IMR-90 (cell line): ENCODE measurements around the gene CDS2. TPM values are rescaled to one million over a fixed set of nuclear protein-coding genes. Genes with fewer than 3 reads are reported as not detected.
A peak's percentile ranks its signal among the peaks of the same experiment; 100 is the strongest.

ENCODE experiments used
- ATAC-seq: fragments of 200-7000 bp; cut with Tn5 transposase; 2 replicates; pipeline ENCODE4 v1.9.1; 2020; ENCODE audit warnings: low read depth, mild to moderate bottlenecking, moderate library complexity
- BruUV-seq: library from RNA; stranded (reverse); fragments of 400-500 nt; replicated peaks from 2 replicates; lab custom pipeline; 2021; lab: Mats Ljungman, UMichigan
- CTCF ChIA-PET: fragments of 300-600 bp; formaldehyde crosslinking; extraction: SDS; loops from one replicate; lab custom pipeline; 2021; ENCODE audit warnings: antibody characterized with exemption; lab: Yijun Ruan, JAX
- POLR2A ChIA-PET: fragments of 300-600 bp; sonication (Branson Sonifier 250); formaldehyde crosslinking; loops from one replicate; lab custom pipeline; 2022; ENCODE audit warnings: antibody characterized with exemption; ENCODE audit not compliant: unreplicated experiment; lab: Charles Lee
- DNase-seq: peaks from one replicate; pipeline ENCODE4 v3.0.0; 2013
- H2AFZ ChIP-seq: replicated peaks from 2 replicates; pipeline ENCODE3; 2013; ENCODE audit warnings: low read length, mild to moderate bottlenecking; ENCODE audit not compliant: poor library complexity
- H2AK5ac ChIP-seq: 2 replicates; pipeline ENCODE4 v1.6.1; 2013; ENCODE audit warnings: low read depth, low read length, inconsistent platforms
- H2AK9ac ChIP-seq: replicated peaks from 2 replicates; pipeline ENCODE3; 2013; ENCODE audit warnings: mild to moderate bottlenecking, low read depth, low read length, moderate library complexity; ENCODE audit not compliant: poor library complexity
- H2BK120ac ChIP-seq: 2 replicates; pipeline ENCODE4 v1.6.1; 2013; ENCODE audit warnings: low read depth, low read length, inconsistent platforms
- H2BK15ac ChIP-seq: 3 replicates; pipeline ENCODE4 v1.6.1; 2013; ENCODE audit warnings: low read depth, low read length, inconsistent platforms
- H2BK20ac ChIP-seq: 2 replicates; pipeline ENCODE4 v1.6.1; 2013; ENCODE audit warnings: low read depth, mild to moderate bottlenecking, inconsistent platforms, low read length, moderate library complexity
- H2BK5ac ChIP-seq: 2 replicates; pipeline ENCODE4 v1.6.1; 2013; ENCODE audit warnings: mild to moderate bottlenecking, low read depth, low read length, inconsistent platforms; ENCODE audit not compliant: poor library complexity, severe bottlenecking
- H3K14ac ChIP-seq: replicated peaks from 2 replicates; pipeline ENCODE4 v1.6.1; 2013; ENCODE audit warnings: low read depth, low read length, inconsistent platforms
- H3K18ac ChIP-seq: 2 replicates; pipeline ENCODE4 v1.6.1; 2013; ENCODE audit warnings: low read depth, low read length, control low read depth
- H3K23ac ChIP-seq: 2 replicates; pipeline ENCODE4 v1.6.1; 2013; ENCODE audit warnings: low read depth, low read length, inconsistent platforms
- H3K27ac ChIP-seq: 2 replicates; pipeline ENCODE4 v1.5.1; 2013; ENCODE audit warnings: mild to moderate bottlenecking, control low read depth, low read length; ENCODE audit not compliant: insufficient read depth
- H3K27me3 ChIP-seq: 2 replicates; pipeline ENCODE4 v1.6.1; 2013; ENCODE audit warnings: low read length; ENCODE audit not compliant: control insufficient read depth, insufficient read depth
- H3K36me3 ChIP-seq: 2 replicates; pipeline ENCODE4 v1.6.1; 2013; ENCODE audit warnings: low read length, mixed read lengths; ENCODE audit not compliant: control insufficient read depth, insufficient read depth
- H3K4ac ChIP-seq: 2 replicates; pipeline ENCODE4 v1.6.1; 2013; ENCODE audit warnings: low read depth, low read length, inconsistent platforms
- H3K4me1 ChIP-seq: 2 replicates; pipeline ENCODE4 v1.6.1; 2013; ENCODE audit warnings: low read length, mixed read lengths; ENCODE audit not compliant: control insufficient read depth, insufficient read depth
- H3K4me2 ChIP-seq: 2 replicates; pipeline ENCODE4 v1.6.1; 2013; ENCODE audit warnings: low read depth, mild to moderate bottlenecking, control low read depth, low read length, moderate library complexity
- H3K4me3 ChIP-seq: 2 replicates; pipeline ENCODE4 v1.5.1; 2013; ENCODE audit warnings: low read depth, mild to moderate bottlenecking, control low read depth, low read length, moderate library complexity; ENCODE audit not compliant: insufficient read depth
- H3K56ac ChIP-seq: 2 replicates; pipeline ENCODE4 v1.6.1; 2013; ENCODE audit warnings: low read length, inconsistent platforms; ENCODE audit not compliant: insufficient read depth; ENCODE audit errors: extremely low read depth
- H3K79me1 ChIP-seq, 2 experiments: 2 replicates each; pipeline ENCODE4 v1.6.1; 2013; ENCODE audit warnings: low read length in 2 of 2, inconsistent platforms in 1 of 2, low read depth in 1 of 2
- H3K9ac ChIP-seq: 2 replicates; pipeline ENCODE4 v1.6.1; 2013; ENCODE audit warnings: low read depth, low read length, control low read depth
- H3K9me1 ChIP-seq: 2 replicates; pipeline ENCODE4 v1.6.1; 2013; ENCODE audit warnings: low read length, inconsistent platforms; ENCODE audit not compliant: insufficient read depth
- H3K9me3 ChIP-seq: 2 replicates; pipeline ENCODE4 v1.6.1; 2013; ENCODE audit warnings: low read length; ENCODE audit not compliant: control insufficient read depth, insufficient read depth
- H4K20me1 ChIP-seq: 2 replicates; pipeline ENCODE4 v1.6.1; 2013; ENCODE audit warnings: low read length, inconsistent platforms; ENCODE audit not compliant: insufficient read depth
- H4K5ac ChIP-seq: 2 replicates; pipeline ENCODE4 v1.6.1; 2013; ENCODE audit warnings: mild to moderate bottlenecking, low read depth, low read length, control low read depth
- H4K8ac ChIP-seq, 2 experiments: 2 replicates each; pipeline ENCODE4 v1.6.1; 2013; ENCODE audit warnings: low read depth in 2 of 2, low read length in 2 of 2, control low read depth in 1 of 2, inconsistent platforms in 1 of 2
- H4K91ac ChIP-seq: 2 replicates; pipeline ENCODE4 v1.6.1; 2013; ENCODE audit warnings: low read depth, low read length, inconsistent platforms; ENCODE audit not compliant: insufficient read depth
- CTCF ChIP-seq: conservative IDR thresholded peaks from 2 replicates; pipeline ENCODE4 v1.5.1; 2012; ENCODE audit warnings: mild to moderate bottlenecking, low read depth, low read length, improper control_type of control experiment
- ELK1 ChIP-seq: fragments of 150-350 bp; IDR thresholded peaks from 2 replicates; pipeline ENCODE4 v1.6.1; 2016; ENCODE audit warnings: low read depth, mild to moderate bottlenecking, low read length, moderate library complexity, borderline replicate concordance
- FOS ChIP-seq: fragments of 150-350 bp; IDR thresholded peaks from 2 replicates; pipeline ENCODE4 v1.6.1; 2016; ENCODE audit warnings: low read depth, low read length
- MXI1 ChIP-seq: IDR thresholded peaks from 2 replicates; pipeline ENCODE4 v1.6.1; 2012; ENCODE audit warnings: low read depth, mild to moderate bottlenecking, low read length, moderate library complexity, borderline replicate concordance
- RAD21 ChIP-seq: IDR thresholded peaks from 2 replicates; pipeline ENCODE4 v1.6.1; 2012; ENCODE audit warnings: low read length, improper control_type of control experiment
- RCOR1 ChIP-seq: IDR thresholded peaks from 2 replicates; pipeline ENCODE4 v1.6.1; 2012; ENCODE audit warnings: mild to moderate bottlenecking, low read length, improper control_type of control experiment; ENCODE audit not compliant: insufficient replicate concordance
- RFX5 ChIP-seq: IDR thresholded peaks from 2 replicates; pipeline ENCODE4 v1.8.0; 2012; ENCODE audit warnings: low read depth, mild to moderate bottlenecking, low read length, moderate library complexity
- WGBS, 2 experiments: methylation state at CpG; one replicate each; pipeline versions ENCODE4 v1.1.5 to v1.1.7; 2013; ENCODE audit warnings: missing lambda C conversion rate in 2 of 2; ENCODE audit not compliant: insufficient read length in 1 of 2; ENCODE audit errors: extremely low coverage in 2 of 2; 5-methylcytosine and 5-hydroxymethylcytosine counted together
- dilution Hi-C: fragments of 300-500 bp; cut with HindIII; formaldehyde crosslinking; loops from one replicate; pipeline ENCODE4 v1.14.3; 2018; ENCODE audit warnings: low sequenced_read_pairs; ENCODE audit not compliant: unreplicated experiment
- in situ Hi-C: fragments of 300-500 bp; cut with MboI; formaldehyde crosslinking; loops from 3 replicates; pipeline ENCODE4 v1.14.3; 2019; ENCODE audit warnings: low sequenced_read_pairs, inconsistent platforms, mixed read lengths
- intact Hi-C: fragments of 100-400 bp; cut with micrococcal nuclease; formaldehyde crosslinking; loops from 2 replicates; pipeline ENCODE4 v1.10.0; 2022
- polyA plus RNA-seq, 3 experiments: library from polyadenylated mRNA; depleted of rRNA; stranded (reverse); fragments of >200 nt; gene quantifications; 2 replicates each; pipeline ENCODE4 v1.2.3, GENCODE V29; 2012; ENCODE audit warnings: low replicate concordance in 1 of 3
- total RNA-seq: library from RNA; depleted of rRNA; stranded (reverse); fragments of >200 nt; gene quantifications from 2 replicates; pipeline ENCODE4 v1.2.3, GENCODE V29; 2012

Gene CDS2
- total and polyA plus RNA-seq, 2 of the 4 experiments (the other 2 are of a cell fraction): 17.0 to 47.1 TPM

- Histone ChIP-seq H3K14ac (peak overlapping the region; percentile 67; the same call in 1 of the 2 replicates), H2AK9ac (no peak overlapping the region), H3K4me1 (peaks cover 1% of the 10 kb centered on the region; the same call in 1 of the 2 replicates), H3K4me2 (peak overlapping the region; percentile 96), H3K56ac (no peak overlapping the region), H3K36me3 (peaks cover 15% of the 10 kb centered on the region), H3K27me3 (no peaks in the 10 kb centered on the region), H4K8ac (peak overlapping the region; percentile 90 to 92), H3K23ac (0 out of 2 replicates have a peak overlapping the region, but pooled peaks have one; percentile 37), H3K9ac (peak overlapping the region; percentile 87), H2BK15ac (no peak overlapping the region), H2AFZ (peak overlapping the region; percentile 94), H4K20me1 (peaks cover 7% of the 10 kb centered on the region), H2BK120ac (no peak overlapping the region), H3K79me1 (peaks cover 8 to 42% of the 10 kb centered on the region in 2 experiments), H3K4ac (peak overlapping the region; percentile 68), H3K4me3 (peak overlapping the region; percentile 88), H3K18ac (no peak overlapping the region), H4K5ac (peak overlapping the region; percentile 98), H2BK20ac (no peak overlapping the region), H4K91ac (0 out of 2 replicates have a peak overlapping the region, but pooled peaks have one; percentile 31), H3K9me3 (no peaks in the 10 kb centered on the region), H3K27ac (peak overlapping the region; percentile 90), H2BK5ac (peak overlapping the region; percentile 72), H2AK5ac (peak overlapping the region; percentile 37; the same call in 1 of the 2 replicates), H3K9me1 (no peaks in the 10 kb centered on the region)
- in situ Hi-C loops: no loop called here
- no peak for TF ChIP-seq RAD21
- TF ChIP-seq CTCF: no peak
- no peak for TF ChIP-seq RCOR1
- TF ChIP-seq MXI1: no peak
- no peak for TF ChIP-seq FOS
- TF ChIP-seq RFX5: no peak
- TF ChIP-seq ELK1: no peak
- 67% methylated on average over 1 of the region's 3 CpGs; no CpG with 5 or more reads in 1 of the 2 experiments for WGBS, 2 experiments
- BruUV-seq: no TSS peak
- ChIA-PET POLR2A (no interaction called here), CTCF (interaction anchor here (0.6 to 1.1 kb wide), 2 partner anchors 13 to 78 kb away, joined by 3 to 4 read pairs; partner anchors contain the start of gene CDS2)
- no peak for DNase-seq
- intact Hi-C loops: no loop called here
- no peak for ATAC-seq
- dilution Hi-C loops: no loop called here
These were observed 13.2 kb upstream of the CDS2 start for GRCh38 chr20:5113615-5113986.
